ENCODE results near the gene METTL24. TPM values are rescaled to one million over a fixed set of nuclear protein-coding genes. Genes with fewer than 3 reads are reported as not detected.

The METTL24 gene
- total and polyA plus RNA-seq, 2 of the 8 experiments (the other 6 are each of a cell fraction or from before 2014, with no cell fraction given), result 0.30 to 0.39 TPM

DNA sequence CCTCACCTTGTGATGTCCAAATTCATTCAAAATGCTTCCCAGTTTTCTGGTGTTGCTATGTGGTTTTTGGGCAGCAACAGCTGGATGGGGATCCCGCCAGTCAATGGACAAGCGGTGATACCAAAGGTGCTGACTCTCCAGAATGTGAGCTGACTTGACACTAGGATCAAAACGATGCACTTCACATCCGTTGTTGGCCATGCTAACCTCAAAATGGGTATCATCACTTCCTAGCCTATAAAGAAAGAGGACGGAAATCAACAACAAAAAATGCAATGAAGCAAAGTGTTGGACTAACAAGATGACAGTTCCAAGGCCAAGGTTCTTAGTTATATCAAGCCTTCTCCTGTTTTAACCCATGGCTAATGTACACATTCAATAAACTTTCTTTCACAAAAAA lies 59.2 kb downstream of the METTL24 start:
- H4K91ac ChIP-seq (replicated peaks; ENCODE audit: insufficient read length, low read length), result no peak overlapping the region
- 88% methylated on average over 5 of the region's 5 CpGs; no CpG with 5 or more reads in 1 of the 2 experiments for WGBS, 2 experiments (ENCODE audit: extremely low coverage in 1 of 2, insufficient coverage in 1 of 2, insufficient read length in 1 of 2, insufficient replicate concordance in 2 of 2, low coverage in 1 of 2, low lambda C conversion rate in 2 of 2, missing lambda C conversion rate in 1 of 2)
- CTCF ChIA-PET (ENCODE audit: partially characterized antibody), result interaction anchor here (0.8 to 0.9 kb wide), 2 partner anchors 9 to 28 kb away, joined by 3 read pairs; no protein-coding TSS in a partner anchor

More for the DNA sequence above, 59.2 kb downstream of the METTL24 start:
- Histone ChIP-seq H3K9me3 (ENCODE audit: insufficient read depth in 2 of 2, low read depth in 1 of 2, low read length in 1 of 2) (no peaks in the 10 kb centered on the region), H3K4me3 (ENCODE audit: extremely low read depth in 1 of 4, insufficient read depth in 2 of 4, low read depth in 3 of 4, low read length in 4 of 4) (no peak overlapping the region), H3K79me2 (ENCODE audit: control insufficient read depth in 1 of 2, insufficient read depth in 2 of 2, low read length in 2 of 2) (no peaks in the 10 kb centered on the region), H3K27me3 (replicated peaks in 1 of 4; ENCODE audit: control insufficient read depth in 3 of 4, extremely low read depth in 1 of 4, insufficient read depth in 3 of 4, low read length in 3 of 4) (no peaks in the 10 kb centered on the region), H2BK5ac (ENCODE audit: low read depth, low read length) (no peak overlapping the region), H2AK5ac (ENCODE audit: low read depth, low read length) (no peak overlapping the region), H2BK15ac (ENCODE audit: low read length) (no peak overlapping the region), H2BK120ac (replicated peaks; ENCODE audit: low read depth, low read length) (no peak overlapping the region), H3K23me2 (ENCODE audit: low read depth, low read length) (no peaks in the 10 kb centered on the region), H3K56ac (replicated peaks; ENCODE audit: insufficient read length, low read depth, low read length) (no peak overlapping the region), H3K9ac (replicated peaks in 1 of 4; ENCODE audit: extremely low read depth in 1 of 4, low read depth in 3 of 4, low read length in 3 of 4) (no peak overlapping the region), H2AFZ (ENCODE audit: low read length) (no peak overlapping the region), H3K23ac (ENCODE audit: insufficient read length) (no peak overlapping the region), H4K20me1 (replicated peaks in 1 of 2; ENCODE audit: control insufficient read depth in 1 of 2, insufficient read depth in 2 of 2, low read length in 2 of 2) (no peaks in the 10 kb centered on the region), H2BK12ac (ENCODE audit: low read depth, low read length) (no peak overlapping the region), H3K4me1 (replicated peaks in 1 of 4; ENCODE audit: control insufficient read depth in 3 of 4, insufficient read depth in 4 of 4, low read length in 3 of 4) (no peaks in the 10 kb centered on the region), H4K5ac (ENCODE audit: insufficient read length, low read depth, low read length) (no peak overlapping the region), H3K4ac (replicated peaks; ENCODE audit: insufficient read length, low read depth, low read length) (no peak overlapping the region), H4K8ac (ENCODE audit: extremely low read depth, insufficient read depth, low read length) (no peak overlapping the region), H3K27ac (ENCODE audit: low read depth, low read length) (no peak overlapping the region), H3K14ac (ENCODE audit: insufficient read length) (no peak overlapping the region), H3K18ac (ENCODE audit: extremely low read depth, low read length) (no peak overlapping the region), H3K36me3 (ENCODE audit: control insufficient read depth in 2 of 4, insufficient read depth in 4 of 4, low read length in 3 of 4) (no peaks in the 10 kb centered on the region), H3K4me2 (ENCODE audit: insufficient read depth in 1 of 2, low read depth in 2 of 2, low read length in 2 of 2) (no peak overlapping the region), H2BK20ac (ENCODE audit: low read length) (no peak overlapping the region), H3K79me1 (ENCODE audit: low read depth, low read length) (no peaks in the 10 kb centered on the region)
- no peak for FAIRE-seq
- no peak for TF ChIP-seq NRF1 (IDR thresholded peaks at IDR 0.05; ENCODE audit: low read depth, low read length)
- no peak for TF ChIP-seq SIN3A (conservative IDR thresholded peaks at IDR 0.05 in 1 of 2, IDR thresholded peaks at IDR 0.05 in 1 of 2; ENCODE audit: low read depth in 1 of 2, low read length in 2 of 2)
- no peak for TF ChIP-seq BRCA1 (IDR thresholded peaks at IDR 0.05; ENCODE audit: low read depth, low read length)
- TF ChIP-seq POLR2AphosphoS5 (IDR thresholded peaks at IDR 0.05; ENCODE audit: low read depth, low read length), result no peak
- TF ChIP-seq RNF2 (IDR thresholded peaks at IDR 0.05; ENCODE audit: borderline replicate concordance, low read depth, low read length, missing control alignments, poor library complexity, severe bottlenecking), result no peak
- TF ChIP-seq GABPA (IDR thresholded peaks at IDR 0.05; ENCODE audit: borderline replicate concordance, insufficient read depth, low read length), result no peak
- POLR2A ChIA-PET (ENCODE audit: partially characterized antibody), result interaction anchor here (0.7 kb wide), 1 partner anchor 12 kb away, joined by 3 read pairs; no protein-coding TSS in a partner anchor
- no peak for DNase-seq (ENCODE audit: low read depth in 1 of 2, low spot score in 2 of 2)
